DND-41 (cell line): ENCODE measurements around the gene ESR1.
"Not testable (repeated sequence)": the region's sequence is repeated elsewhere in the genome, so short reads cannot be mapped to it uniquely, and the experiment has no call there.

Source experiments
- ATAC-seq: fragments of 200-7000 bp; cut with Tn5 transposase; 3 replicates; pipeline ENCODE4 v1.9.1; 2021; ENCODE audit warnings: low read depth; ENCODE audit not compliant: insufficient read depth
- DNase-seq: peaks from one replicate; pipeline ENCODE4 v3.0.0-alpha.2; 2020
- H2AFZ ChIP-seq: 2 replicates; pipeline ENCODE4 v1.6.0; 2012; ENCODE audit warnings: low read depth, low read length
- H3K27ac ChIP-seq: 2 replicates; pipeline ENCODE4 v1.5.1; 2012; ENCODE audit warnings: low read length, inconsistent platforms
- H3K27me3 ChIP-seq: fragments of 200-600 bp; sonication (generic); 2 replicates; pipeline ENCODE4 v1.6.0; 2012; ENCODE audit warnings: low read length, mild to moderate bottlenecking, inconsistent platforms; ENCODE audit not compliant: insufficient read depth, poor library complexity
- H3K36me3 ChIP-seq: 2 replicates; pipeline ENCODE4 v1.5.1; 2012; ENCODE audit warnings: low read length, inconsistent platforms; ENCODE audit not compliant: insufficient read depth
- H3K4me1 ChIP-seq: 2 replicates; pipeline ENCODE4 v1.5.1; 2012; ENCODE audit warnings: mild to moderate bottlenecking, low read length; ENCODE audit not compliant: insufficient read depth
- H3K4me2 ChIP-seq: 2 replicates; pipeline ENCODE4 v1.6.0; 2012; ENCODE audit warnings: mild to moderate bottlenecking, moderate library complexity, low read length, inconsistent platforms; ENCODE audit not compliant: insufficient read depth
- H3K4me3 ChIP-seq, 2 experiments: fragments of 200-600 bp in 1 of 2; shearing (Covaris generic) in 1 of 2; 2 replicates each; pipeline ENCODE4 v1.5.1; 2012 to 2016; ENCODE audit warnings: inconsistent platforms in 2 of 2, low read length in 2 of 2, mild to moderate bottlenecking in 2 of 2, low read depth in 1 of 2, moderate library complexity in 1 of 2
- H3K79me2 ChIP-seq: 2 replicates; pipeline ENCODE4 v1.6.0; 2012; ENCODE audit warnings: low read length, inconsistent platforms; ENCODE audit not compliant: insufficient read depth
- H3K9ac ChIP-seq: 2 replicates; pipeline ENCODE4 v1.6.0; 2012; ENCODE audit warnings: low read depth, mild to moderate bottlenecking, inconsistent platforms, low read length, moderate library complexity
- H3K9me3 ChIP-seq: 2 replicates; pipeline ENCODE4 v1.5.1; 2012; ENCODE audit warnings: low read length, moderate library complexity, mild to moderate bottlenecking, inconsistent platforms; ENCODE audit not compliant: insufficient read depth, severe bottlenecking
- H4K20me1 ChIP-seq: 2 replicates; pipeline ENCODE4 v1.6.0; 2012; ENCODE audit warnings: low read length; ENCODE audit not compliant: insufficient read depth
- EZH2 ChIP-seq: IDR thresholded peaks from 3 replicates; pipeline ENCODE4 v1.6.1; 2012; ENCODE audit warnings: borderline replicate concordance, low read depth, mild to moderate bottlenecking, moderate library complexity, low read length, inconsistent platforms; ENCODE audit not compliant: severe bottlenecking
- TF ChIP-seq, protein P1 (sequence below): IDR thresholded peaks from 2 replicates; pipeline ENCODE4 v1.5.1; 2012; ENCODE audit warnings: borderline replicate concordance, low read length, moderate library complexity, mild to moderate bottlenecking; ENCODE audit not compliant: poor library complexity, severe bottlenecking; ENCODE audit errors: extremely low read depth

ESR1 gene

DNA sequence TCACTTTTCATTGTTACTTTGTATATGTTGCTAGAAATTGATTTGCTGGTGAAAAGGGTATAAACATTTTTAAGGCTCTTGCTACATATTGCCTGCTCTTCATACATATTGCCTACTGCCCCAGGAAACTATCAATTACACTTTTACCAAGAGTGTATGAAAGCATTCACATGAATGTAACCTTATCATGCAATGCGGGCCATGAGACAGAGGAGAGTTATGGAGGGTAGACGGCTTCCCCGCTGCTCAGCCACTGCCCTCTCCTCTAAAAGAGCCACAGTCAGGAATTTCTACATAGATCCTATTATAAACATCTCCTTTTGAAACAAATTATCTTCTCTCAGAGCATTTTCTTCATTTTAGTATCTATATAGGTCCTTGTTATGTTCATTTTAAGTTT, 264.4 kb downstream of the ESR1 start:
- Histone ChIP-seq H3K9me3 (peaks cover 7% of the 10 kb centered on the region), H3K36me3 (no peaks in the 10 kb centered on the region), H2AFZ (no peak overlapping the region), H3K4me1 (no peaks in the 10 kb centered on the region), H3K9ac (no peak overlapping the region), H3K4me2 (no peak overlapping the region), H3K27me3 (no peaks in the 10 kb centered on the region), H3K4me3 (no peak overlapping the region), H4K20me1 (no peaks in the 10 kb centered on the region), H3K79me2 (no peaks in the 10 kb centered on the region), H3K27ac (no peak overlapping the region)
- no peak for ATAC-seq
- no peak for DNase-seq
- TF ChIP-seq, protein P1, sequence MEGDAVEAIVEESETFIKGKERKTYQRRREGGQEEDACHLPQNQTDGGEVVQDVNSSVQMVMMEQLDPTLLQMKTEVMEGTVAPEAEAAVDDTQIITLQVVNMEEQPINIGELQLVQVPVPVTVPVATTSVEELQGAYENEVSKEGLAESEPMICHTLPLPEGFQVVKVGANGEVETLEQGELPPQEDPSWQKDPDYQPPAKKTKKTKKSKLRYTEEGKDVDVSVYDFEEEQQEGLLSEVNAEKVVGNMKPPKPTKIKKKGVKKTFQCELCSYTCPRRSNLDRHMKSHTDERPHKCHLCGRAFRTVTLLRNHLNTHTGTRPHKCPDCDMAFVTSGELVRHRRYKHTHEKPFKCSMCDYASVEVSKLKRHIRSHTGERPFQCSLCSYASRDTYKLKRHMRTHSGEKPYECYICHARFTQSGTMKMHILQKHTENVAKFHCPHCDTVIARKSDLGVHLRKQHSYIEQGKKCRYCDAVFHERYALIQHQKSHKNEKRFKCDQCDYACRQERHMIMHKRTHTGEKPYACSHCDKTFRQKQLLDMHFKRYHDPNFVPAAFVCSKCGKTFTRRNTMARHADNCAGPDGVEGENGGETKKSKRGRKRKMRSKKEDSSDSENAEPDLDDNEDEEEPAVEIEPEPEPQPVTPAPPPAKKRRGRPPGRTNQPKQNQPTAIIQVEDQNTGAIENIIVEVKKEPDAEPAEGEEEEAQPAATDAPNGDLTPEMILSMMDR, result no peak
- no peak for TF ChIP-seq EZH2

DNA sequence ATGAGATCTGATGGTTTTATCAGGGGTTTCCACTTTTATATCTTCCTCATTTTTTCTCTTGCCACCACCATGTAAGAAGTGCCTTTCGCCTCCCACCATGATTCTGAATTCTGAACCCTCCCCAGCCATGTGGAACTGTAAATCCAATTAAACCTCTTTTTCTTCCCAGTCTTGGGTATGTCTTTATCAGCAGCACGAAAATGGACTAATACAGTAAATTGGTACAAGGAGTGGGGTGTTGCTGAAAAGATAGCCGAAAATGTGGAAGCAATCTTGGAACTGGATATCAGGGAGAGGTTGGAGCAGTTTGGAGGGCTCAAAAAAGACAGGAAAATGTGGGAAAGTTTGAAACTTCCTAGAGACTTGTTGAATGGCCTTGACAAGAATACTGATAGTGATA, 268.8 kb downstream of the ESR1 start:
- H3K4me3 ChIP-seq, H3K9ac ChIP-seq, H3K79me2 ChIP-seq, DNase-seq, H2AFZ ChIP-seq, H4K20me1 ChIP-seq, H3K36me3 ChIP-seq, H3K4me2 ChIP-seq, H3K27me3 ChIP-seq, H3K27ac ChIP-seq, H3K4me1 ChIP-seq, H3K9me3 ChIP-seq, ATAC-seq: not testable (repeated sequence)

DNA sequence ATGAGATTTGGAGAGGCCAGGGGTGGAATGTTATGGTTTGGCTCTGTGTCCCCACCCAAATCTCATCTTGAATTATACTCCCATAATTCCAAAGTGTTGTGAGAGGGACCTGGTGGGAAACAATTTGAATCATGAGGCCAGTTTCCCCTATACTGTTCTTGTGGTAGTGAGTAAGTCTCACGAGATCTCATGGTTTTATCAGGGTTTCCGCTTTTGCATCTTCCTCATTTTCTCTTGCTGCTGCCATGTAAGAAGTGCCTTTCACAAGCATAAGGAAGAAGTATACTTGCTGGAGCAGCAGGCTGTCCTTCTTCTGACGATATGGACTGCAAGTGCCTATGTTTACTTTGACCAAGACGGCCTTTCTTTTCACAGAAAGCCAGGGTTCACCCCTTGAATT, 270.5 kb downstream of the ESR1 start:
- TF ChIP-seq, protein P1, result no peak
- TF ChIP-seq EZH2, result no peak
- ATAC-seq, result no peak
- no peak overlapping the region for H3K27ac ChIP-seq
- no peaks in the 10 kb centered on the region for H3K79me2 ChIP-seq
- H3K9me3 ChIP-seq, result peaks cover 7% of the 10 kb centered on the region
- no peak for DNase-seq
- H3K4me1 ChIP-seq, result no peaks in the 10 kb centered on the region
- H3K27me3 ChIP-seq, result no peaks in the 10 kb centered on the region
- no peak overlapping the region for H2AFZ ChIP-seq
- H3K4me2 ChIP-seq, result no peak overlapping the region
- H3K36me3 ChIP-seq, result no peaks in the 10 kb centered on the region
- H3K4me3 ChIP-seq, result no peak overlapping the region
- H3K9ac ChIP-seq, result no peak overlapping the region
- no peaks in the 10 kb centered on the region for H4K20me1 ChIP-seq

DNA sequence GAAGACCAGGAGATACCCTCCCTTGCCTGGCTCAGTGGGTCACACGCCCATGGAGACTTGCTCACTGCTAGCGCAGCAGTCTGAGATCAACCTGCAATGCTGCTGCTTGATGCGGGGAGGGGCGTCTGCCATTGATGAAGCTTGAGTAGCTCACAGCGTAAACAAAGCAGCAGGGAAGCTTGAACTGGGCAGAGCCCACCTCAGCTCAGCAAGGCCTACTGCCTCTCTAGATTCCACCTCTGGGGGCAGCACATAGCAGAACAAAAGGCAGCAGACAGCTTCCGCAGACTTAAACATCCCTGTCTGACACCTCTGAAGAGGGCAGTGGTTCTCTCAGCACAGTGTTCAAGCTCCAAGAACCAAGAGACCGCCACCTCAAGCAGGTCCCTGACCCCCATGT, 271.3 kb downstream of the ESR1 start:
- Histone ChIP-seq H3K27ac (no peak overlapping the region), H3K9me3 (peaks cover 7% of the 10 kb centered on the region), H2AFZ (no peak overlapping the region), H3K9ac (no peak overlapping the region), H3K36me3 (no peaks in the 10 kb centered on the region), H3K27me3 (no peaks in the 10 kb centered on the region), H3K79me2 (no peaks in the 10 kb centered on the region), H3K4me2 (no peak overlapping the region), H4K20me1 (no peaks in the 10 kb centered on the region), H3K4me1 (no peaks in the 10 kb centered on the region), H3K4me3 (no peak overlapping the region)
- no peak for TF ChIP-seq EZH2
- TF ChIP-seq, protein P1, result no peak
- no peak for ATAC-seq
- DNase-seq, result no peak
